Measurements from ENCODE around the gene ARHGEF18.

The ARHGEF18 gene

DNA sequence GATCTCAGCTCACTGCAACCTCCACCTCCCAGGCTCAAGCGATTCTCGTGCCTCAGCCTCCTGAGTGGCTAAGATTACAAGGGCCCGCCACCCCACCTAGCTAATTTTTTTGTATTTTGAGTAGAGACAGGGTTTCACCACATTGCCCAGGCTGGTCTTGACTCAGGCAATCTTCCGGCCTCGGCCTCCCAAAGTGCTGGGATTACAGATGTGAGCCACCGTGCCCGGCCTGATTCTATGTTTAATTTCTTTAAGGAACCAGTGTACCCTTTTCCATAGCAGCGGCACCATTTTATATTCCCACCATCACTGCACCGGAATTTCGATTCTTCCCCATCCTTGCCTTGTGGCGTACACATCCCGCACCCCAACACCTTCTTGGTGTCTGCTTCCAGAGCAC is 36.8 kb upstream of the ARHGEF18 start:
- TF ChIP-seq, protein P1, sequence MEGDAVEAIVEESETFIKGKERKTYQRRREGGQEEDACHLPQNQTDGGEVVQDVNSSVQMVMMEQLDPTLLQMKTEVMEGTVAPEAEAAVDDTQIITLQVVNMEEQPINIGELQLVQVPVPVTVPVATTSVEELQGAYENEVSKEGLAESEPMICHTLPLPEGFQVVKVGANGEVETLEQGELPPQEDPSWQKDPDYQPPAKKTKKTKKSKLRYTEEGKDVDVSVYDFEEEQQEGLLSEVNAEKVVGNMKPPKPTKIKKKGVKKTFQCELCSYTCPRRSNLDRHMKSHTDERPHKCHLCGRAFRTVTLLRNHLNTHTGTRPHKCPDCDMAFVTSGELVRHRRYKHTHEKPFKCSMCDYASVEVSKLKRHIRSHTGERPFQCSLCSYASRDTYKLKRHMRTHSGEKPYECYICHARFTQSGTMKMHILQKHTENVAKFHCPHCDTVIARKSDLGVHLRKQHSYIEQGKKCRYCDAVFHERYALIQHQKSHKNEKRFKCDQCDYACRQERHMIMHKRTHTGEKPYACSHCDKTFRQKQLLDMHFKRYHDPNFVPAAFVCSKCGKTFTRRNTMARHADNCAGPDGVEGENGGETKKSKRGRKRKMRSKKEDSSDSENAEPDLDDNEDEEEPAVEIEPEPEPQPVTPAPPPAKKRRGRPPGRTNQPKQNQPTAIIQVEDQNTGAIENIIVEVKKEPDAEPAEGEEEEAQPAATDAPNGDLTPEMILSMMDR (IDR thresholded peaks at IDR 0.05): no peak
- H3K27ac ChIP-seq: no peak overlapping the region
- peak in 1 of 2 donors; percentile 27 for DNase-seq
- H3K4me3 ChIP-seq: no peak overlapping the region
- H3K27me3 ChIP-seq: no peaks in the 10 kb centered on the region
- no peaks in the 10 kb centered on the region for H3K9me3 ChIP-seq
- H3K4me1 ChIP-seq: no peaks in the 10 kb centered on the region
- no peaks in the 10 kb centered on the region for H3K36me3 ChIP-seq
- intact Hi-C loops (cut with DNase I; ENCODE audit: low total_unique reads): no loop called here

DNA sequence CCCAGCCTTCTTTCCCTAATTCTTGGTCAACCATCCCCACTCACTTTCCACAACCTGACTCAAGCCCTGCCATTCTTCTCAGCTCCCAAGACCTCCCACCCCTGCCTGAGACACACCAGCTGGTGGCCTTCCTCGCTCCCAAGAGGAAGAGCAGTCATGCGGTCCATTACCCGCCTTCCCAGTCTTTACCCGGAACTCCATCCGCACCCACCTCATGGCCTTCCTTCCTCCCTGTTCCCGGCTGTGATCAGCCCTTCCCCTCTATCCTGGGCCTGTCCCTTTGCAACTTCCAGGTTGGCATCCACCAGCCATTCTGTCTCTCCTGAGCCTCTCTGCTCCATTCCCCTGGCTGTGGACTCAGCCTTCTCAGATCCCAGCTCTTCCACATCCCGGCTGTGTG is 35.9 kb upstream of the ARHGEF18 start:
- Histone ChIP-seq H3K9me3 (no peaks in the 10 kb centered on the region), H3K27ac (no peak overlapping the region), H3K36me3 (no peaks in the 10 kb centered on the region), H3K4me3 (no peak overlapping the region), H3K4me1 (no peaks in the 10 kb centered on the region), H3K27me3 (no peaks in the 10 kb centered on the region)
- TF ChIP-seq, protein P1 (IDR thresholded peaks at IDR 0.05): no peak
- peak in 1 of 2 donors; percentile 19 for DNase-seq
- intact Hi-C loops (cut with DNase I; ENCODE audit: low total_unique reads): no loop called here

DNA sequence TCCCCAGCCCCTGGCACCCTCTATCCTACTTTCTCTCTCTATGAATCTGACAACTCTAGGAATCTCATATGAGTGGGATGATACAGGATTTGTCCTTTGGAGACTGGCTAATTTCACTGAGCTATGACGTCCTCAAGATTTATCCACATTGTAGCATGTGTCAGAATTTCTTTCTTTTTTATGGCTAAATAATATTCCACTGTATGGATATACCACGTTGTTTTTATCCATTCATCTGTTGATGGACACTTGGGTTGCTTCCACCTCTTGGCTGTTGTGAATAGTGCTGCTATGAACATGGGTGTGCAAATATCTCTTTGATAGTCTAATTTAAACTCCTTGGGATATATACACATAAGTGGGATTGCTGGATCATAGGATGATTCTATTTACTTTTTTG is 30.6 kb upstream of the ARHGEF18 start:
- no peaks in the 10 kb centered on the region for H3K27me3 ChIP-seq
- peaks cover 0 to 11% (median 3%) of the 10 kb centered on the region in 4 donors for H3K4me1 ChIP-seq
- no peak overlapping the region for H3K4me3 ChIP-seq
- peaks cover 0 to 6% (median 0%) of the 10 kb centered on the region in 3 donors for H3K9me3 ChIP-seq
- intact Hi-C loops (cut with DNase I; ENCODE audit: low total_unique reads): no loop called here
- TF ChIP-seq, protein P1 (IDR thresholded peaks at IDR 0.05): no peak
- H3K27ac ChIP-seq: no peak overlapping the region
- no peak for DNase-seq
- H3K36me3 ChIP-seq: no peaks in the 10 kb centered on the region

DNA sequence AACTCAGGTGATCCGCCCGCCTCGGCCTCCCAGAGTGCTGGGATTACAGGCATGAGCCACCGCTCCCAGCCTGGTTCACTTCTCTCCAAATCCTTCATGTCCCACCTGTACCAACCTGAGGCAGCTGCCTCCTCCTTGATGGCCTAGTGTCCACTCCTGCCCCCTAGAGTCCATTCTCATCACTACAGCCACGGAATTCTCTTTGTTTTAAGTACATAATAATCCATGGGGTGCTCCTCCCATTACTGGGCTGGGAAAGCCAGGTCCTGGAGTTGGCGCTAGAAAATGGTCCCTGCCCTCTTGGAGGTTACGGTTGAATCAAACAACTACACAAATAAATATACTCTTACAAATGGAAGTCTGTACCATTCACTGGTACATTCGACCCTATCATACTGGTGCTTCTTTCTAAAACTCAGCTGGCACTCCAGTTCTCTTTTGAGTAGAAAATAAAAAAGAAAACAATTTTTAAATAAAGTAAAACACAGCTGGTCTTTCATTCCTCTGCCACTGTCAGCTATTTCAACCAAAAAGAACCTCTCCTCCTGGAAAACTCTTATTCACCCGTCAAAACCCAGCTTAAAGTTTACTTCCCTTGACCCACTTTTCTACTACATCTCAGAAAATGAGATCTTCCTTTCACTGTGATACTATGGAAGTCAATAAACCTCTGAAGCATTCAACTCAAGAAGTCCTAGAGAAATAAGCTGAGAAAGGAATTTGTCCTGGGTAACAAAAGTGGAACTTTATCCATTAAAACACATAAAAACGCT is 22.4 kb upstream of the ARHGEF18 start:
- Histone ChIP-seq H3K27me3 (no peaks in the 10 kb centered on the region), H3K4me1 (peaks cover 0 to 4% (median 2%) of the 10 kb centered on the region in 4 donors), H3K27ac (no peak overlapping the region), H3K9me3 (peaks cover 0 to 7% (median 0%) of the 10 kb centered on the region in 3 donors), H3K36me3 (no peaks in the 10 kb centered on the region), H3K4me3 (no peak overlapping the region)
- intact Hi-C loops (cut with DNase I; ENCODE audit: low total_unique reads): no loop called here
- DNase-seq: peak in 1 of 2 donors; percentile 32
- TF ChIP-seq, protein P1 (IDR thresholded peaks at IDR 0.05): peak; percentile 19 to 22

DNA sequence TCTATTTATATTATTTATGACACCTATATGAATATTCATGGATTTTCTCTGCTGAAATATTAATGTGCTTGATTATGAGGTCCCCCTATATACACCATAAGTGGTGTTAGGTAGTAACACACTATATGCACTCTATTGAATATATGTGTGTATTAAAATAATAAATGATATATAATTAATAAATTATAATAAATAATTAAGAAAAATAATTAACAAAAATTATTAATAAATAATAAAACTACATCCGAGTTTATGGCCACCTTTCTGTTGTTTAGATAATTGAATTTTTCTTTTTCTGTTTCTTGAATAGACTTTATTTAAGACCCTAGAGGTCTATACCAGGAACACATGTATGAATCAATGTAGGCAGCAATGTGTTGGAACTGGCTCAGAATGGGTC is 20.9 kb upstream of the ARHGEF18 start:
- Histone ChIP-seq H3K9me3 (peaks cover 0 to 7% (median 0%) of the 10 kb centered on the region in 3 donors), H3K4me1 (no peaks in the 10 kb centered on the region), H3K27ac (no peak overlapping the region), H3K4me3 (no peak overlapping the region), H3K36me3 (no peaks in the 10 kb centered on the region), H3K27me3 (no peaks in the 10 kb centered on the region)
- TF ChIP-seq, protein P1 (IDR thresholded peaks at IDR 0.05): no peak
- DNase-seq: no peak
- intact Hi-C loops (cut with DNase I; ENCODE audit: low total_unique reads): no loop called here
